GM12878 (cell line): ENCODE results near the gene GAMT. TPM values are rescaled to one million over a fixed set of nuclear protein-coding genes. Genes with fewer than 3 reads are reported as not detected.

Experiments used
- ATAC-seq: fragments of 200-7000 bp; cut with Tn5 transposase; 3 replicates; pipeline ENCODE4 v1.9.1; 2020; ENCODE audit warnings: mild to moderate bottlenecking, moderate library complexity
- BruUV-seq: library from RNA; stranded (reverse); fragments of 400-500 nt; replicated peaks from 2 replicates; lab custom pipeline; 2021; lab: Mats Ljungman, UMichigan
- CTCF ChIA-PET: fragments of 300-600 bp; sonication (Branson Sonifier 250); formaldehyde crosslinking; extraction: SDS; loops from one replicate; lab custom pipeline; 2021; ENCODE audit warnings: inconsistent platforms; lab: Yijun Ruan, JAX
- POLR2A ChIA-PET: fragments of 350-600 bp; formaldehyde crosslinking; extraction: SDS; loops from one replicate; lab custom pipeline; 2021; ENCODE audit warnings: inconsistent platforms; lab: Charles Lee
- RAD21 ChIA-PET: fragments of 300-600 bp; sonication (Branson Sonifier 250); formaldehyde crosslinking; loops from one replicate; lab custom pipeline; 2023; ENCODE audit warnings: antibody characterized with exemption; ENCODE audit not compliant: unreplicated experiment; lab: Charles Lee
- SMC1A ChIA-PET: fragments of 300-600 bp; sonication (Branson Sonifier 250); formaldehyde crosslinking; loops from one replicate; lab custom pipeline; 2023; ENCODE audit not compliant: unreplicated experiment, uncharacterized antibody; lab: Charles Lee
- DNase-seq: peaks from one replicate; pipeline ENCODE4 v3.0.0-alpha.2; 2011; ENCODE audit warnings: low read depth, low spot score
- FAIRE-seq: peaks from 3 replicates; lab custom pipeline; 2011; peaks lifted over from hg19 to GRCh38; lab: Jason Lieb, UNC
- H2AFZ ChIP-seq: 2 replicates; pipeline ENCODE4 v1.6.0; 2011; ENCODE audit warnings: low read depth, low read length, control low read depth; ENCODE audit not compliant: control insufficient read depth
- H3K27ac ChIP-seq: 2 replicates; pipeline ENCODE4 v1.5.1; 2011; ENCODE audit warnings: control low read depth; ENCODE audit not compliant: control insufficient read depth, insufficient read depth
- H3K27me3 ChIP-seq, 2 experiments: replicated peaks in 1 of 2; 2 replicates each; pipeline versions ENCODE4 v1.6.0 to v1.6.1; 2011; ENCODE audit warnings: low read length in 1 of 2; ENCODE audit not compliant: control insufficient read depth in 2 of 2, insufficient read depth in 2 of 2
- H3K36me3 ChIP-seq, 2 experiments: 2 replicates each; pipeline ENCODE4 v1.5.1; 2011; ENCODE audit warnings: low read length in 1 of 2; ENCODE audit not compliant: control insufficient read depth in 2 of 2, insufficient read depth in 2 of 2
- H3K4me1 ChIP-seq: 2 replicates; pipeline ENCODE4 v1.6.1; 2011; ENCODE audit warnings: mild to moderate bottlenecking, low read length, moderate library complexity, mixed read lengths; ENCODE audit not compliant: control insufficient read depth, insufficient read depth
- H3K4me2 ChIP-seq: 2 replicates; pipeline ENCODE4 v1.6.0; 2011; ENCODE audit warnings: control low read depth; ENCODE audit not compliant: control insufficient read depth, insufficient read depth
- H3K4me3 ChIP-seq: fragments of 200-600 bp; sonication (generic); 2 replicates; pipeline ENCODE4 v1.5.1; 2016
- H3K79me2 ChIP-seq: 2 replicates; pipeline ENCODE4 v1.6.0; 2011; ENCODE audit warnings: low read length; ENCODE audit not compliant: control insufficient read depth, insufficient read depth
- H3K9ac ChIP-seq: 2 replicates; pipeline ENCODE4 v1.8.0; 2011; ENCODE audit warnings: low read length, control low read depth, mixed read lengths; ENCODE audit not compliant: control insufficient read depth, insufficient read depth
- H3K9me3 ChIP-seq: replicated peaks from 3 replicates; pipeline ENCODE4 v1.5.1; 2011; ENCODE audit warnings: mild to moderate bottlenecking, low read length; ENCODE audit not compliant: control insufficient read depth, insufficient read depth
- H4K20me1 ChIP-seq: 2 replicates; pipeline ENCODE4 v1.6.0; 2011; ENCODE audit not compliant: control insufficient read depth, insufficient read depth
- CEBPB ChIP-seq, 2 experiments: fragments of 150-350 bp in 1 of 2; IDR thresholded peaks; 2 replicates each; pipeline ENCODE4 v1.6.1; 2012 to 2014; ENCODE audit warnings: low read depth in 2 of 2, low read length in 2 of 2, borderline replicate concordance in 1 of 2, inconsistent platforms in 1 of 2
- IRF4 ChIP-seq: IDR thresholded peaks from 2 replicates; pipeline ENCODE4 v1.6.1; 2011; ENCODE audit warnings: low read depth, low read length
- MEF2B ChIP-seq: fragments of 450-650 bp; IDR thresholded peaks from 2 replicates; pipeline ENCODE4 v1.6.1; 2018; ENCODE audit warnings: mild to moderate bottlenecking, moderate library complexity; ENCODE audit not compliant: partially characterized antibody, poor library complexity, severe bottlenecking
- SIX5 ChIP-seq: IDR thresholded peaks from 2 replicates; pipeline ENCODE4 v1.6.1; 2011; ENCODE audit warnings: mild to moderate bottlenecking, low read depth, low read length, moderate library complexity; ENCODE audit not compliant: severe bottlenecking
- ZBED1 ChIP-seq: IDR thresholded peaks from 2 replicates; pipeline ENCODE4 v1.6.1; 2016; ENCODE audit warnings: borderline replicate concordance
- ZNF622 ChIP-seq: fragments of 450-650 bp; IDR thresholded peaks from 2 replicates; pipeline ENCODE4 v1.6.1; 2017; ENCODE audit warnings: mild to moderate bottlenecking, inconsistent platforms
- ZSCAN29 ChIP-seq: fragments of 450-650 bp; IDR thresholded peaks from 2 replicates; pipeline ENCODE4 v1.6.1; 2017; ENCODE audit warnings: mild to moderate bottlenecking, moderate library complexity
- WGBS: methylation state at CpG from one replicate; pipeline ENCODE4 v1.1.6; 2016; ENCODE audit warnings: low lambda C conversion rate; ENCODE audit not compliant: insufficient replicate concordance, insufficient coverage; ENCODE audit errors: missing lambda C conversion rate; 5-methylcytosine and 5-hydroxymethylcytosine counted together
- in situ Hi-C: fragments of 300-500 bp; cut with MboI; formaldehyde crosslinking; loops from 9 replicates; pipeline ENCODE4 v1.14.3; 2018; ENCODE audit warnings: mixed read lengths
- intact Hi-C: fragments of 100-400 bp; cut with micrococcal nuclease; formaldehyde crosslinking; loops from one replicate; pipeline ENCODE4 v1.14.2; 2022; ENCODE audit not compliant: unreplicated experiment
- polyA plus RNA-seq, 11 experiments: library from polyadenylated mRNA; depleted of rRNA in 4 of 11; unstranded in 6 of 11; stranded (reverse) in 5 of 11; fragments of >200 nt; fragmentation: Nextera tagmentation in 4 of 11; fragmentation: Illumina TruSeq in 1 of 11; extraction: Ambion mirVana in 4 of 11; extraction: Trizol in 1 of 11; gene quantifications; 1 replicate in 1 of 11; 2 replicates in 10 of 11; pipeline versions ENCODE4 v1.2.1 to v1.2.3, GENCODE V29; 2011 to 2016; ENCODE audit warnings: inconsistent platforms in 2 of 11, missing spikeins in 2 of 11, low read depth in 1 of 11
- total RNA-seq, 4 experiments: library from RNA; depleted of rRNA in 3 of 4; stranded (reverse); fragments of >200 nt in 3 of 4; fragmentation: Illumina TruSeq in 1 of 4; extraction: Trizol in 1 of 4; gene quantifications; 2 replicates each; pipeline versions ENCODE4 v1.2.1 to v1.2.3, GENCODE V29; 2013 to 2021
- TF ChIP-seq, protein P1 (sequence below): IDR thresholded peaks from 2 replicates; pipeline ENCODE4 v1.6.1; 2011; ENCODE audit warnings: borderline replicate concordance, low read depth, mild to moderate bottlenecking, moderate library complexity, low read length; ENCODE audit not compliant: insufficient read depth, poor library complexity, severe bottlenecking

The GAMT gene
- total and polyA plus RNA-seq, 10 of the 15 experiments (the other 5 are each of a cell fraction or from before 2014, with no cell fraction given) = 1.6 to 131 (median 38.8) TPM

DNA sequence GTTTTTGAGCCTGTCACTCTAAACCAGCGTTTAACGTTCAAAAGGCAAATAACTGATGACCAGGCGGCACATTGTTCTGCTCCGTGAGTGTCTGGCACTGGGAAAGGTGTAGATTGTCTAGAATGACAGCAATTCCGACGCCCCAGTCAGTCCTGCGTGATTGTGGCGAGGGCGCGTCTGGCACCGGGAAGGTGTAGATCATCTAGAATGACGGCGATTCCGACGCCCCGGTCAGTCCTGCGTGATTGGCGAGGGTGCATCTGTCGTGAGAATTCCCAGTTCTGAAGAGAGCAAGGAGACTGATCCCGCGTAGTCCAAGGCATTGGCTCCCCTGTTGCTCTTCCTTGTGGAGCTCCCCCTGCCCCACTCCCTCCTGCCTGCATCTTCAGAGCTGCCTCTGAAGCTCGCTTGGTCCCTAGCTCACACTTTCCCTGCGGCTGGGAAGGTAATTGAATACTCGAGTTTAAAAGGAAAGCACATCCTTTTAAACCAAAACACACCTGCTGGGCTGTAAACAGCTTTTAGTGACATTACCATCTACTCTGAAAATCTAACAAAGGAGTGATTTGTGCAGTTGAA is 43.7 kb downstream of the GAMT start (continued):
- no peak for TF ChIP-seq MEF2B
- no peak for TF ChIP-seq ZBED1

DNA sequence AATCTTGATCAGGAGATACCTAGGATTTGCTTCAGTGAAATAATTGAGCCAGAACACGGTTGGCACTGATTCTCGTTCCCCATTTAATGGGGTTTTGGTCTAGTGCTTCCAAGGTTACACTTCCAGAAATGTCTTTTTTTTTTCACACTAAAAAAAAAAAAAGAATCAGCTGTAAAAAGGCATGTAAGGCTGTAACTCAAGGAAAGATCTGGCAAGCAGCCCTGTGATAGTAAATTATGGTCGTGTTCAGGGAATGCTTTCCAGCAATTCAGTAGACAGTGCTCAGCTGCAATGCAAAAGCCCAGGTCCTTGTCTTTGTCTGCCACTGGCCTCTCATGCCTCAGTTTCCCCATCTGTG is 44.9 kb downstream of the GAMT start:
- no peak overlapping the region for H3K4me2 ChIP-seq
- no peaks in the 10 kb centered on the region for H3K9me3 ChIP-seq
- FAIRE-seq = no peak
- no peaks in the 10 kb centered on the region for H3K27me3 ChIP-seq
- in situ Hi-C loops = no loop called here
- no peak overlapping the region for H3K9ac ChIP-seq
- TF ChIP-seq, protein P1, sequence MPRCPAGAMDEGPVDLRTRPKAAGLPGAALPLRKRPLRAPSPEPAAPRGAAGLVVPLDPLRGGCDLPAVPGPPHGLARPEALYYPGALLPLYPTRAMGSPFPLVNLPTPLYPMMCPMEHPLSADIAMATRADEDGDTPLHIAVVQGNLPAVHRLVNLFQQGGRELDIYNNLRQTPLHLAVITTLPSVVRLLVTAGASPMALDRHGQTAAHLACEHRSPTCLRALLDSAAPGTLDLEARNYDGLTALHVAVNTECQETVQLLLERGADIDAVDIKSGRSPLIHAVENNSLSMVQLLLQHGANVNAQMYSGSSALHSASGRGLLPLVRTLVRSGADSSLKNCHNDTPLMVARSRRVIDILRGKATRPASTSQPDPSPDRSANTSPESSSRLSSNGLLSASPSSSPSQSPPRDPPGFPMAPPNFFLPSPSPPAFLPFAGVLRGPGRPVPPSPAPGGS = no peak
- TF ChIP-seq ZNF622 (no peak), IRF4 (no peak), ZSCAN29 (no peak), ZBED1 (no peak), SIX5 (no peak), CEBPB (IDR thresholded peaks at IDR 0.05; ENCODE audit: borderline replicate concordance in 1 of 2, low read depth in 2 of 2, low read length in 2 of 2) (no peak)
- TF ChIP-seq, all 136 proteins: peak for 0
- Histone ChIP-seq H3K36me3 (peaks cover 2 to 5% of the 10 kb centered on the region in 2 experiments; a peak in 2 of 4 replicates), H2AFZ (no peak overlapping the region), H4K20me1 (no peaks in the 10 kb centered on the region; the same call in 1 of the 2 replicates), H3K79me2 (peaks cover 9% of the 10 kb centered on the region), H3K4me3 (no peak overlapping the region), H3K27ac (no peak overlapping the region), H3K4me1 (peaks cover 7% of the 10 kb centered on the region; the same call in 1 of the 2 replicates)
- RAD21 ChIA-PET = no interaction called here
- SMC1A ChIA-PET = no interaction called here
- 90% methylated on average over 3 of the region's 3 CpGs for WGBS
- POLR2A ChIA-PET = interaction anchor here (0.7 to 1.4 kb wide), 4 partner anchors 11 to 547 kb away, joined by 3 to 4 read pairs (median 4); partner anchors contain the start of gene CIRBP
- no peak for DNase-seq
- BruUV-seq = no TSS peak
- ATAC-seq = no peak
- intact Hi-C loops = no loop called here
- CTCF ChIA-PET = interaction anchor here (1.0 kb wide), 1 partner anchor 16 kb away, joined by 4 read pairs; no protein-coding TSS in a partner anchor
